GM18858 (cell line): ENCODE results near the gene SETD1A.

ENCODE experiments used
- ATAC-seq: cut with Tn5 transposase; IDR thresholded peaks from one replicate; pipeline ENCODE4 v1.9.1; 2021; ENCODE audit not compliant: unreplicated experiment

Gene SETD1A

DNA sequence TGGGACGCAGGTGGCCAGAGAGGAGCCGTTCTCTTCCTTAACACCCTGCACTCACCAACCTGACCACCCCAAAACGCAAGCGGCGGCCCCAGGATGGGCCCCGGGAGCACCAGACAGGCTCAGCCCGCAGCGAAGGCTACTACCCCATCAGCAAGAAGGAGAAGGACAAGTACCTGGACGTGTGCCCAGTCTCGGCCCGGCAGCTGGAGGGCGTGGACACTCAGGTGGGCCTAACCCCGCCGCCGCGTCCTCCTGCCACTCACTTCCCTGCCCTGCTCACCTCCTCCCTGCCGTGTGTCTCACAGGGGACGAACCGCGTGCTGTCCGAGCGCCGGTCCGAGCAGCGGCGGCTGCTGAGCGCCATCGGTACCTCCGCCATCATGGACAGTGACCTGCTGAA is 22.9 kb downstream of the SETD1A start:
- ATAC-seq = no peak

DNA sequence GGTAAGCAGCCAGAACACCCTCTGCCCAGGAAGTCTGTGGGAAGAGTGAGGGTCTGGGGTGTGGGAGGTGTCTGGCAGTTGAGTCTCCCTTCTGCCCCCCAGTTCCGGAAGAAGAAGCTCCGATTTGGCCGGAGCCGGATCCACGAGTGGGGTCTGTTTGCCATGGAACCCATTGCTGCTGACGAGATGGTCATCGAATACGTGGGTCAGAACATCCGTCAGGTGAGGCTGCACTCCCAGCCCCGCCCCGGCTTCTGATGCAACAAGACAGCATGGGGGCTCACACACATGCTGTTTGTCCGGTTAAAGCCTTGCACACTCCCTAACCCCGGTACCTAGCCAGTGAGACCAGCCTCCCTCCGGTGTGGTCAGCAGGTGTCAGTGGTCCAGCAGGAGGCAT is 23.4 kb downstream of the SETD1A start:
- no peak for ATAC-seq

DNA sequence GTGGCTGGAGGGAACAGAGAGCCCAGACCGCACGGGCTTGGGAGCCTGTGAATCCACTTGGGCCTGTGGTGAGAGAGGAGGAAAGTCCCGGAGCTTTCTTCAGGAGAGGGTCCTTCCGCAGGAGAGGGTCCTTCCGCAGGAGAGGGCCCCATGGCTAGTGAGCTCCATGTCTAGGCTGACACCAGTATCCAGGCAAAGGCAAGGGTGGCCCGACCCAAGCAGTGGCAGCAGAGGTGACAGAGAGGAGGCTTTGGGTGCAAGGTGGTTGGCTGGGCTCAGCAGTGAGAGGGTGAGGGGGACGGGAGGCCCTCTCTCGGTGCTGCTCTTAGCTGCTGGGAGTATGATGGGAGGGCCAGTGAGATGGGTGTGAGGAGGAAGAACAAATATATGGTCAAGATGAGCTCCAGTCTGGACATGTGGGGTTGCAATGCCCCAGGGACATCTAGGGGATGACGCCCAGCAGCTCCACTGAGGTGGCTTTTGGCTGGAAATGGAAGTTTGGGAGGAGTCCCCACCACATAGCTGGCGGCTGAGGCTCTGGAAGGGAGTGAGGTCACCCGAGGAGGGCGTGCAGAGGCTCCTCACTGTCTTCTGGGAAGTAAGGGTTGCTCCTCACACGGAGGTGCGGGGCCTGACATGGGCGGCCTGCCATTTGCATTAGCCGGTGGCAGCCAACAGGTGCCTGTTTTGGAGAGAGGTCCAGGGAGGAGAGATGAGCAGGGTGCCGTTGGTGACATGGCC is 25.2 kb downstream of the SETD1A start:
- ATAC-seq = no peak

DNA sequence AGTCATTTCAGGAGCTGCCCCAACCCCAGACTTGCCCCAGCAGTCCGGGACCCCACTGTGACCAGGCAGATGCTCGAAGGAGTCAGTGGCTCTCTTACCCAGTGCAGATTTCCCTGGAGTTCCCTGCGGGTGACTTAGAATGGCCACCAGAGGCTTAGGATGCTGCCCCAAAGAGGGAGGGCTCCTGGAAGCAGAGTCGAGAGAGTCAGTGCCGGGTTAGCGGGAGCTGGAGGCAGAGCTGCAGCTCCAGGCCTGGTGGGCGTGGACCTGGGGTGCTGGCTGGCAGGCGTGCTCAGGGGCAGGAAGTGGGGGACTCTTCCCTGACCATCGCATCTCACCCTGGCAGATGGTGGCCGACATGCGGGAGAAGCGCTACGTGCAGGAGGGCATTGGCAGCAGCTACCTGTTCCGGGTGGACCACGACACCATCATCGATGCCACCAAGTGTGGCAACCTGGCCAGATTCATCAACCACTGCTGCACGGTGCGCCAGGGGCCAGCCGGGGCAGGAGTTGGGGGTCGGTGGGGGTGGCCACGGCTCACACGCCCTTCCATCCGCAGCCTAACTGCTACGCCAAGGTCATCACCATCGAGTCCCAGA is 25.8 kb downstream of the SETD1A start:
- no peak for ATAC-seq

DNA sequence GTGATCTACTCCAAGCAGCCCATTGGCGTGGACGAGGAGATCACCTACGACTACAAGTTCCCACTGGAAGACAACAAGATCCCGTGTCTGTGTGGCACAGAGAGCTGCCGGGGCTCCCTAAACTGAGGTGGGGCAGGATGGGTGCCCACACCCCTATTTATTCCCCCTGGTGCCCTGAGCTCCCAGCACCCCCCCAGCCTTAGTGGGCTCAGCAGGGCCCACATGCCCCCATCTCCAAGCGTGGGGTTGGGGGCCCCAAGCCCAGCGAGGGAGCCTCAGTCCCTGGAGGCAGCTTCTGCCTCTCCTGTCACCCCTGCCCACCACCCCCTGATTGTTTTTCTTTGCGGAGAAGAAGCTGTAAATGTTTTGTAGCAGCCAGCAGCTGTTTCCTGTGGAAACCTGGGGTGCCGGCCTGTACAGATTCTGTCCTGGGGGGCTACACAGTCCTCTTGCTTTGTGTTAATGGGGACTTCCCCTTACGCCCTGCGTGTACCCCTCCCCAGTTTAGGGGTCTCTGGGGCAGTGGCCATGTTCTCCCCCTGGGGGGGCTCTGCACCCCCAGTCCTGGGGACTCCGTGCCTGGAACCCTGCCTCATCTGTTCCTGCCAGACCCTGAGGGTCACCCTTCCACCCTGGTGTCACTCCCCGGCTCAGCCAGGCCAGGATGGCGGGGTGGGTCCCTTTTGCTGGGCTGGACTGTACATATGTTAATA is 26.5 kb downstream of the SETD1A start:
- ATAC-seq = no peak

DNA sequence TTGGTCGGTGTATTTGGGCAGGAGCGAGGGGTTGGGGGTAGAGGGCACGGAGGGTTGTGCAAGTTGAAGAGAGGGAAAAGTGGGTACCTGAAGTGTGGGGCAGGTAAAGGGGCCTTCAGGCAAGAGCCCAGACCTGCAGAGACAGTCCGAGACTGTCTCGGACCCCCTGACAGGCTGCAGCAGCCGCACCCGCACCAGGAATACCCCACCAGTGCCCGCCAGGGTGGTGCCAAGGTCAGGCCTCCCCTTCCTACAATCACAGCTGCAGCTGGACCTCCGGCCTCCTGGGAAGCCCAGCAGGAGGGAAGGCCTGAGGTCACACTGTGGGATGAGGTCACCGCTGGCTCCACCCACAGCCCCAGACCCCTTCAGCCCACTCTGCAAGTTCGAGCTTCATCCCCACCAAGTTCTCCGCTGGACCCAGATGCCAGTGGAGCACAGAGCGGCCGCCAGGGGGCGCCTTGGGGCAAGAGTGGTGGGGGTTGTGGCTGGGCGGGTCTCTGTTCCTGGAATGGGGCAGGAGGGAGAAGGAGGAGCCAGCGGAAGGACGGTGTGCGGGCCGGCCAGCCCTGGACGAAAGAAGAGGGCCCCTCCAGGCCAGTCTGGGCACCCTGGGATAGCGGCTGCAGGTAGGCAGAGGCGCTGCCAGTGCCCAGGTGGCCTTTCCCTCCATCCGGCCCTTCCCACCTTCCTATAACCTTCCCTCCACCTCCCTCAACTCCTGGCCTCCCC is 27.3 kb downstream of the SETD1A start, which contains the start of gene HSD3B7:
Gene HSD3B7, plus strand, starts transcription at position 539 of the 732 bp plus-strand sequence. CDS start 452 bp downstream, outside the sequence.
- no peak for ATAC-seq

DNA sequence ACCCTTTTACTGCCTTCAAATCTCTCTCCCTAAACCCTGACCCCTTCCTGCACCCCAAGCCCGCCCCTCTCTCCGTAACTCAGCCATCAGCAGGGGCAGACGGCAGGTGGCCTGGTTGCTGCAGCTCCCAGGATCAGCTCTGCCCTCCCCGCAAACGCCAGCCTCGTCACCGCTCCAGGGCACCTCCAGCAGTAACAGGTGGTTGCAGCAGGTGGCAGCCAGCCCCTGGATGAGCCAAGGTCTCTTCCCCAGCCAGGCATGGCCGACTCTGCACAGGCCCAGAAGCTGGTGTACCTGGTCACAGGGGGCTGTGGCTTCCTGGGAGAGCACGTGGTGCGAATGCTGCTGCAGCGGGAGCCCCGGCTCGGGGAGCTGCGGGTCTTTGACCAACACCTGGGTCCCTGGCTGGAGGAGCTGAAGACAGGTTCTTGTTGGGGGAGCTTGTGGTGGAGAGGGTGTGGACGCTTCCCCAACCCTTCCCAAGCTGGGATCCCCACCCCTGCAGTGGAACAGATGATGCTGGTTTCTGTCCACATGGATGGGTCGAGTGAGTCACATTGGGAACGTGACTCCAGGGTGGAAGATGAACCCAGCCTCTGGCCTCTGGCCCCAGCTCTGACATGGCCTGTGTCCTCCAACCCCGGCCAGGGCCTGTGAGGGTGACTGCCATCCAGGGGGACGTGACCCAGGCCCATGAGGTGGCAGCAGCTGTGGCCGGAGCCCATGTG is 28.0 kb downstream of the SETD1A start:
- no peak for ATAC-seq

DNA sequence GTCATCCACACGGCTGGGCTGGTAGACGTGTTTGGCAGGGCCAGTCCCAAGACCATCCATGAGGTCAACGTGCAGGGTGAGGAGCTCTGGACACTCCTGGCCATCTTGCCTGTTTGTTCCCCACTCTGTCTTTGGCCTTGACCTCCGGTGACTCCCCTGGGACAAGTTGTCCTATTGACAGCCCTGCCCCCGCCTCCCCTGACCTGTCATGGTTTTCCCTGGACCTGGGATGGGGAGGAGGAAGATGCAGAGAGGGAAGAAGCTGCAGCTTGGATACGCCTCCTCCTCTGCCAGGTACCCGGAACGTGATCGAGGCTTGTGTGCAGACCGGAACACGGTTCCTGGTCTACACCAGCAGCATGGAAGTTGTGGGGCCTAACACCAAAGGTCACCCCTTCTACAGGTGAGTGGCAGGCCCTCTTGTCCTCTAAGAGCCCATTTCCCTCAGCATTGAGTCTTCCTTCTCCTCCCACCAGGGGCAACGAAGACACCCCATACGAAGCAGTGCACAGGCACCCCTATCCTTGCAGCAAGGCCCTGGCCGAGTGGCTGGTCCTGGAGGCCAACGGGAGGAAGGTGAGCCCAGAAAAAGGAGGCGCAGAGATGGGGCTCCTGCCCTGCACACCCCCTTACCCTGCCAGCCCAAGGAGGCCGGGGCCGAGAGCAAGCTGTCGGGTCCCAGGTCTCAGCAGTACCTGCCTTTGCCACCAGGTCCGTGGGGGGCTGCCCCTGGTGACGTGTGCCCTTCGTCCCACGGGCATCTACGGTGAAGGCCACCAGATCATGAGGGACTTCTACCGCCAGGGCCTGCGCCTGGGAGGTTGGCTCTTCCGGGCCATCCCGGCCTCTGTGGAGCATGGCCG is 28.8 kb downstream of the SETD1A start:
- no peak for ATAC-seq

DNA sequence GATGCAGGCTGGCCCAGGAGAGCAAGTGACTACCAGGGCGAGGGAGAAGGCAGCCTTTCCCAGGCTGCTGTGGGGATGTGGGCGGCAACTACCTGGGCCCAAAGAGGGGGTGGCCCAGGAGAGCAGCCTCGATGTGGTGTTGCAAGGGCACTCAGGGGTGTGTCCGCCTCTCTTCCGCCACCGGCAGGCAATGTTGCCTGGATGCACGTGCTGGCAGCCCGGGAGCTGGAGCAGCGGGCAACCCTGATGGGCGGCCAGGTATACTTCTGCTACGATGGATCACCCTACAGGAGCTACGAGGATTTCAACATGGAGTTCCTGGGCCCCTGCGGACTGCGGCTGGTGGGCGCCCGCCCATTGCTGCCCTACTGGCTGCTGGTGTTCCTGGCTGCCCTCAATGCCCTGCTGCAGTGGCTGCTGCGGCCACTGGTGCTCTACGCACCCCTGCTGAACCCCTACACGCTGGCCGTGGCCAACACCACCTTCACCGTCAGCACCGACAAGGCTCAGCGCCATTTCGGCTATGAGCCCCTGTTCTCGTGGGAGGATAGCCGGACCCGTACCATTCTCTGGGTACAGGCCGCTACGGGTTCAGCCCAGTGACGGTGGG is 30.1 kb downstream of the SETD1A start:
- no peak for ATAC-seq

DNA sequence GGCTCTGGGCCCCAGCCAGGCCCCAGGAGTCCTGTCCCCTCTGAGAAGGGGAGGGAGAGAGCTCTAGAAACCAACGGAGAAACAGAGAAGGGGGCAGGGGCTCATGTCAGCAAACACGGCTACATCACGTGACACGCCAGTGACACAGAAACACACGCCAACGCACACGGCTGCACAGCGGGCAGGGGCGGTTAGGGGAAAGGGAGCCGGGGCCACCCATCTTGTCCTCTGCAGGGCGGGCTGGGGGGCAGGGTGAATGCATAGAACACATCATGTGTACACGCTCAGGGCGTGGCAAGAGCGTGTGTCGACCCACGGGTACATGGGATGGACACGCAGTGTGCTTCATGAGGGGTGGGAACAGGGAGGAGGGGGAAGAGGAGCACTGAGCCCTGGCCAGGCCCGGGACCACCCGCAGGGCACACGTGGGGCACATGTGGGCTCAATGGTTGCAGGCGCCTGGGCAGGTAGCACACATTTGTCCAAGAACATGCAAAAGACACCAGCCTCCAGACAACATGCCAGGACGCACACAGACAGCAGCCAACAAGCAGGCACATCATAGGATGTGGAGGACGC is 32.0 kb downstream of the SETD1A start:
- ATAC-seq = no peak

DNA sequence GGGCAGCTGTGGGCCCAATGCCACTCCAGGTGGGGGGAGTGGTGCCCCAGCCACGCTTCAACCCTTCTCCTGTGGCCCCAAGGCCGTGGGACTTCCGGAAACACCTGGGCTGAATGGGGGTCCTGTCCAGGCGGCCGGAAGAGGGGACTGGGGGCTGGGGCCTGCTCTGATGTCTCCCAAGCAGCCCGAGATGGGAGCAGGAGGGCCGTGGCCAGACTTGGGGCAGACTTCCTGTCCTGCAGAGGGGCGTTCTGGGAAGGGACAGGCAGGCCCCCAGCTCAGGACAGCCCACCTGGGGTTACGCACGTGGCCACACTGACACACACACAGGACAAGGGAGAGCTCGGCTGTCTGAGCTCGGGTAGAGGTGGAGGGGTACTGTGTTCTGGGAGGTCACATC is 32.6 kb downstream of the SETD1A start:
- ATAC-seq = no peak

DNA sequence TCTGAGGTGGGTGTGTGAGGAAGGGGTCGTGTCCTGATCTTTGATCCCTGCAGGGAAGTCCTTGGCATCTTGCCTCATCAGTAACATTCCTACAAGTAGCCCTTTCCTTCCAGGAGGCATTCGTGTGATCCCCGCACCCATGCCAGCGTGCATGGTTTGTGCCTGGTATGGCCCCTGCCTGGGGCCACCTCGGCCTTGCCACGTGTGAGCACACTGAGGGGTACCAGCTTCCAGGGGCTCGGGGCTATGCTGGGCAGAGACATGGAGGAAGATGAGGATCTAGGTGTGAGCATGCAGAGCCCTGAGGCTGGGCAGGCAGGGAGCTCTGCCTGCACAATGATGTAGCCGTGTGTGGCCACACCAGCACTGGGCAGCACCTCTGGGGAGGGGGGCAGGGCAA is 33.5 kb downstream of the SETD1A start:
- ATAC-seq = no peak

DNA sequence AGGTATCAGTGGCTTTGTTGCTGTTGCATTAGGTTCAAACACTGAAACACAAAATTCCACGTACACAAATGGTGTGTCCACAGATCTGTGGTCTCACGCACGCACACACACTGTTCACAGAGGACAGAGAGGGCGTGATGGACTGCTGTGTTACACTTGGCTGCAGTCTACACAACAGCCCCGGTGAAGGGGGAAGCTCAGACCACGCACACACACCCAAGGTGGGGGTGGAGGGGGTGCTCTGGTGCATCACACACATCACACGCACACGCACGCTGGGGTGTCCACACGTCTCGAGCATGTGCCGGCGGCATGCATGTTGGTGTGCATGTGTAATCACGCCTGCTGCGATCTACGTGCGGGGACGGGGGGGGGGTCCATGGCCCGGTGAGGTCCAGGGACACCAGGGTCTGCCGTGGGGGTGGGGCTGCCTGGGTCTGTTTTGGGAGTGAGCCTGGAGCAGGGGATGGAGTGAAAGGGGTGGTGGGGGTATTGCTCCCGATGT is 34.8 kb downstream of the SETD1A start:
- ATAC-seq = no peak

DNA sequence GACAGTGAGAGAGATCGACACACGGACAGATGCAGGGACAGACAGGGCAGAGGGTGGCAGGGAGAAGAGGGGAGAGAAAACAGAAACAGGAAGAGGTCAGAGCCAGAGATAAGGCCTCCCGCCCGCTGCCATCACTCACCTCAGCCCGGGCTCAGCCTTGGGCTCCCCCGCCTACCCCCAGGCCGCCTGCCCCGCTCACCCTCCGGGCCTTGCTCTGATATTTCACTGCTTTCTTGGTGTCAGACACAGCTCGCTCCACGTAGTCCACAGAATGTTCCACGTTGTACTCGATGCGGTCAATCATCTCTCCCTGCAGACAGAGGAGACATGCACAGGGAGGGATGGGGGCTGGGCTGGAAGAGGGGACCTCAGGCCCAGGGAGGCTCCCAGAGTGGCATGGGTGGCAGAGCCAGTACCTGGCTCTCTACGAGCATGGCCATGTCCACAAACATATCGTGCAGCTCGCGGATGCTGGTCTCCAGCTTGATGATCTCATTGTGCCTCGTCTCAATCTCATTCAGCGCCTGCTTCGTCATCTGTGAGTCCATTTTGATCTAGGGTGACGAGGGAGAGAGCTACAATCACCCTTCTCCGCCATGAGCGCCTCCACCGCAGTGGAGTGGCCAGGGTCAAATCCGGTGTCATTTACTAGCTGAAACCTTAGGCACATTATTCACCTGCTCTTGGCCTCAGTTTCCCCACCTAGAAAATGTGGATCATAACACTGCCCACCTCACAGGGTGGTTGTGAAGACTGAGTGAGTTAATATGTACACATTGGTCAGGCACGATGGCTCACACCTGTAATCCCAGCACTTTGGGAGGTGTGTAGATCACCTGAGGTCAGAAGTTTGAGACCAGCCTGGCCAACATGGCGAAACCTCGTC is 35.6 kb downstream of the SETD1A start:
- no peak for ATAC-seq

DNA sequence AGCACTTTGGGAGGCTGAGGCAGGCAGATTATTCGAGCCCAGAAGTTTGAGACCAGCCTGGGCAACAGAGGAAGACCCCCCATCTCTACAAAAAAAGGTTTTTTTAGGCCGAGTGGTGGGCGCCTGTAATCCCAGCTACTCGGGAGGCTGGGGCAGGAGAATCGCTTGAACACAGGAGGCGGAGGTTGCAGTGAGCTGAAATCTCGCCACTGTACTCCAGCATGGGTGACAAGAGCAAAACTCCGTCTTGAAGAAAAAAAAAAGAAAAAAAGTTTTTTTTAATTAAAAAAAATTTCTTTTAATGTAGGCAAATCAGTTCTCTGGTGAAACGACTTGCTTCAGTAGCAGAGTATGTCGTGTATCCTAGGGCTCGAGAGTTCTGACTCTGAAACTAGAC is 38.4 kb downstream of the SETD1A start:
- no peak for ATAC-seq

DNA sequence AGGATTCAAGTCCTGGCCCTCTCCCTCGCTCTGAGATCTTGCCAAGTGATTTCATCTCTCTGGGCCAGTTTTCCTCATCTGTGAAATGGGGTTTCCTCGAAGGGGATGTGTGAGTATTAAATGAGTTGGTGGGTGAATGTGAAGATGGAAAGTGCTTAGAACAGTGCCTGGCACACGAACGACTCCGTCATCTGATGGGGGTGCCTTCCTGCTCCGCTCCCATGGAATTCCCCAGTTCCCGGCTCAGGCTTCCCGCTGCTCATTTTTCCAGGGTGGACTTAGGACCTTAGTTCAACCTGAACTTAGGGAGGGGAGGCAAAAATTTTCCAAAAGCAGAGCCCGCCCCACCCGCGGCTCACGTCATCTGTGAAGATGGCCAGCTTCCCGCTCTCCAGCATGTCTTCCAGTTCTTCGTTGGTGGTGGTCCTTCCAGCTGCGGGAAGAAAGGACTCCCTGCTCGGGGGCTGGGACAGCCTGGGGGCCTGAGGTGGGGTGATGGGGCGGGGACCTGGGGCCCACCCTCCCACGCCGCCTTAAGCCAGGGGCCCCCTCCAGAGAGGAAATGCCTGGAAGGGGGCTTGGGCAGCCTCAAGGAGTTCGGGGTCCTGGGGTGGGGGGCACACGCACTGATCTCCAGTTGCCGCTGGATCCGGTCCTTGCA is 38.9 kb downstream of the SETD1A start:
- no peak for ATAC-seq

DNA sequence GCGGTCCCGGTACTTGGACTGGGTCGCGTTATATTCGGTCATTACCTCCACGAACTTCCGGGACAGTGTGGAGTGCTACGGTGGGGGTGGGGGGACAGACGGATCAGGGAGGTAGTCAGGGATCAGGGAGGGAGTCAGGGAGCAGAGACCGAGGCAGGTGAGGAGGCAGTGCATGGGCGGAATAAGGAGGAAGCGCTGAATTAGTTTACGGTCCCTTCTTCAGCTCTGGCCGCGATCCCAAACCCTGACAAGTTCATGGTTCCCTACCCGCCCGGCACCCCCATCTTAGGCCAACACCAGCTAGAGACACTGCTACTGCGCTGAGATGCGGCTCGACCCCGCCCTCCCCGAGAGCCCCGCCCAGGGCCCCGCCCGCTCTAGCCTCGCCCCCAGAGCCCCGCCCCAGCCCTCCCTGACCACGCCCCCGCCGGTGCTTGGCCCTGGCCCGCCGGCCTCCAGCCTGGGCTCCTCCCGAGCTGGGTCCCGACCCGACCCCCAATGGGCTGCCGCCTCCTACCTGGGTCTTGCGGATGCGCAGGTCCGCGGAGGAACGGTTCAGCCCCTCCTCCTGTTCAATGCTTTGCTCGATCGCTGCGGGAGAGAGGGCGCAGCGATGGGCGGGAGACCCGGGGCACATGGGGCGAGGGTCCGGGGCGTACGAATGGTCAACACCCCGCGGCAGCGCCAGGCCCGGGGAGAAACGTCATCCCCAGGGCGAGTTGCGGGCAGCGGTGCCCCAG is 39.6 kb downstream of the SETD1A start:
- no peak for ATAC-seq
